Stimulated activated CD8-positive, alpha-beta memory T cell treated with anti-CD3 and anti-CD28 coated beads, Interleukin-15, amount 100 ng/mL, for 1 hour (primary cell): Measurements from ENCODE around the gene FDX1.

Source experiments
- DNase-seq: peaks from one replicate; pipeline ENCODE4 v3.0.0-alpha.2; 2020; ENCODE audit warnings: low read depth

Gene FDX1

GRCh38 chr11:110508786-110509185, 79.0 kb downstream of the FDX1 start:
- no peak for DNase-seq

- DNase-seq, result no peak
Observed at GRCh38 chr11:110509472-110509871, 79.7 kb downstream of the FDX1 start.

DNA sequence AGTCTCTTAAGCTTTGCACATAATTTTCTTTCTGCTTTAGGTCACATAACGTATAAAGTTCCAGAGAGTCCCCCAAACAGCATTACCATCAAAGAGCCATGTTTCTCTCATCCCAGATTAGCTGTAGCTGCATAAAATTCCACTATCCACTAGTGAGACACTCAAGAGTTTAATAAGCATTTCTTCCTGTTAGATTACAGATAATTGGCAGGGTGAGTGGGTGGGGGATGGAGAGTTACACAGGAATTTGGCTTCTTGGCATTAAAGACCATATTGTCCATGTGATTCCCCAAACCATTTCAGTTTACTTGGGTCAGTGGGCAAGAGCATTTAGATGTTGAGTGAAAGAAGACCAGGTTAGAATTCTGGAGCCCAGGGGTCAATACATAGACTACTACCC, 82.3 kb downstream of the FDX1 start:
- no peak for DNase-seq

GRCh38 chr11:110513259-110513801, 83.6 kb downstream of the FDX1 start:
- no peak for DNase-seq

DNA sequence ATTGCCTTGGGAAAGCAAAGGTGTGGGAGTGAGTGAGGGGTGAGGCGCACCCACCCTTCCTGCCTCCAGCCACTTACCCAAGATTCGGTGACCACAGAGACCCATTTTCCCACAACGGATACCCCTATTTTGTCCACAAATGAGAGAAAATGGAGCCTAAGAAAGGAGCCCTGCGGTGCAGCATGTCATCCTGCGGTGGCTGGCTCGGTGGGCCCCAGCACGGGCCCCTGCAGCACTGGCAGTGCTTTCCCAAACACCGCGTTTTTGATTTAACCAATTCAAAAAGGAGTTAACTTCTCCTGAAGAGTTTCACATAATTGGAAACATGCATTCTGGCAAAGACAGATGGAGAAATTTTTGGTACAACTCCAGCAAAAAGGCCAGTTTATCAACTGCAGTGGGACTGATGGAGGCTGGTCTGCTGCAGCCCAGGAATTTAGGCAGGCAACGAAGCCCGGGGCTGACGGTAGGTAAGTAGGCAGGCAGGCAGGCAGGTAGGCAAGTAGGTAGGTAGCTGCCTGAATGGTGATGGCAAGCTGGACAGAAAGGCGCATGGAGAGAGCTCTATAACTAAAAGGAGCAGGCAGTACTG, 84.2 kb downstream of the FDX1 start:
- DNase-seq, result no peak
